K562 (cell line): Measurements from ENCODE around the gene GPC2. TPM values are rescaled to one million over a fixed set of nuclear protein-coding genes. Genes with fewer than 3 reads are reported as not detected.
A peak's percentile ranks its signal among the peaks of the same experiment; 100 is the strongest.

Source experiments
- BACH1 ChIP-seq: fragments of 200-800 bp; sonication (Bioruptor generic); IDR thresholded peaks from 2 replicates; pipeline ENCODE4 v1.6.1; 2016; ENCODE audit warnings: missing genetic modification characterization, missing compliant biosample characterization
- DIDO1 ChIP-seq: fragments of 450-650 bp; IDR thresholded peaks from 2 replicates; pipeline ENCODE4 v1.6.1; 2016; ENCODE audit warnings: low read depth, missing biosample characterization, missing genetic modification characterization
- EGR1 ChIP-seq: fragments of 450-650 bp; conservative IDR thresholded peaks from 2 replicates; pipeline ENCODE4 v1.6.1; 2017; ENCODE audit warnings: mild to moderate bottlenecking
- EWSR1 ChIP-seq: fragments of 450-650 bp; IDR thresholded peaks from 2 replicates; pipeline ENCODE4 v1.6.1; 2018; ENCODE audit warnings: borderline replicate concordance, mild to moderate bottlenecking, low read depth, moderate library complexity; ENCODE audit not compliant: partially characterized antibody
- GTF2F1 ChIP-seq: IDR thresholded peaks from 2 replicates; pipeline ENCODE4 v1.6.1; 2011; ENCODE audit warnings: low read depth, low read length, improper control_type of control experiment
- HDAC6 ChIP-seq: IDR thresholded peaks from 2 replicates; pipeline ENCODE4 v1.6.1; 2012; ENCODE audit warnings: low read depth, mild to moderate bottlenecking, control low read depth, inconsistent platforms, low read length, moderate library complexity
- HSF4 ChIP-seq: fragments of 250-450 bp; sonication (Bioruptor Pico); IDR thresholded peaks from 2 replicates; pipeline ENCODE4 v2.1.2; 2022; ENCODE audit warnings: mild to moderate bottlenecking, moderate library complexity, borderline replicate concordance
- MBD1 ChIP-seq: fragments of 250-450 bp; sonication (Bioruptor Pico); IDR thresholded peaks from 2 replicates; pipeline ENCODE4 v1.8.0; 2022; ENCODE audit warnings: inconsistent platforms
- MTF1 ChIP-seq: fragments of 250-450 bp; sonication (Bioruptor Pico); IDR thresholded peaks from 2 replicates; pipeline ENCODE4 v1.9.0; 2021; ENCODE audit warnings: moderate library complexity, mild to moderate bottlenecking, inconsistent platforms, borderline replicate concordance
- NCOR1 ChIP-seq: fragments of 450-650 bp; IDR thresholded peaks from 2 replicates; pipeline ENCODE4 v1.6.1; 2016; ENCODE audit warnings: mild to moderate bottlenecking, moderate library complexity
- PHTF2 ChIP-seq: fragments of 250-450 bp; sonication (Bioruptor Pico); IDR thresholded peaks from 2 replicates; pipeline ENCODE4 v1.5.0; 2021; ENCODE audit warnings: mild to moderate bottlenecking
- POLR2G ChIP-seq: fragments of 200-400 bp; formaldehyde crosslinking; IDR thresholded peaks from 2 replicates; pipeline ENCODE4 v1.6.1; 2017; ENCODE audit warnings: low read depth, mild to moderate bottlenecking, antibody characterized with exemption, low read length, moderate library complexity
- PRPF4 ChIP-seq: fragments of 200-400 bp; formaldehyde crosslinking; IDR thresholded peaks from one replicate; pipeline ENCODE4 v1.6.1; 2017; ENCODE audit warnings: low read length, low read depth, mild to moderate bottlenecking; ENCODE audit not compliant: insufficient read depth, poor library complexity, severe bottlenecking
- PTTG1 ChIP-seq: fragments of 450-650 bp; IDR thresholded peaks from 2 replicates; pipeline ENCODE4 v1.6.1; 2016; ENCODE audit warnings: low read depth, mild to moderate bottlenecking, missing genetic modification characterization, missing compliant biosample characterization
- XRCC3 ChIP-seq: fragments of 450-650 bp; IDR thresholded peaks from 2 replicates; pipeline ENCODE4 v1.6.1; 2017; ENCODE audit warnings: mild to moderate bottlenecking, moderate library complexity
- ZBTB17 ChIP-seq: fragments of 450-650 bp; formaldehyde crosslinking; IDR thresholded peaks from 2 replicates; pipeline ENCODE4 v1.4.0; 2020; ENCODE audit warnings: mild to moderate bottlenecking
- ZBTB33 ChIP-seq: sonication (generic); formaldehyde crosslinking; IDR thresholded peaks from 2 replicates; pipeline ENCODE4 v1.8.1; 2023; ENCODE audit warnings: mild to moderate bottlenecking, missing genetic modification reagents
- ZFP36 ChIP-seq: fragments of 150-350 bp; IDR thresholded peaks from 2 replicates; pipeline ENCODE4 v1.6.1; 2018; ENCODE audit warnings: low read length, low read depth; ENCODE audit not compliant: partially characterized antibody
- ZNF175 ChIP-seq: fragments of 200-800 bp; sonication (Bioruptor generic); IDR thresholded peaks from 2 replicates; pipeline ENCODE4 v1.6.1; 2016; ENCODE audit warnings: low read depth, mild to moderate bottlenecking, missing genetic modification characterization, missing compliant biosample characterization
- ZNF212 ChIP-seq: fragments of 450-650 bp; formaldehyde crosslinking; IDR thresholded peaks from 2 replicates; pipeline ENCODE4 v1.4.0; 2020; ENCODE audit warnings: mild to moderate bottlenecking
- ZNF280B ChIP-seq: fragments of 250-450 bp; sonication (Bioruptor Pico); IDR thresholded peaks from 2 replicates; pipeline ENCODE4 v1.5.1; 2021; ENCODE audit warnings: mild to moderate bottlenecking
- ZNF584 ChIP-seq: fragments of 200-800 bp; sonication (Bioruptor generic); IDR thresholded peaks from 2 replicates; pipeline ENCODE4 v1.6.1; 2016; ENCODE audit warnings: low read depth, mild to moderate bottlenecking, missing genetic modification characterization, missing compliant biosample characterization
- ZNF699 ChIP-seq: fragments of 250-450 bp; sonication (Bioruptor Pico); IDR thresholded peaks from 2 replicates; pipeline ENCODE4 v1.8.0; 2021; ENCODE audit warnings: mild to moderate bottlenecking, moderate library complexity; ENCODE audit not compliant: insufficient replicate concordance
- polyA plus RNA-seq, 8 experiments: library from polyadenylated mRNA; depleted of rRNA in 4 of 8; stranded (reverse) in 5 of 8; unstranded in 3 of 8; fragments of >200 nt; fragmentation: Nextera tagmentation in 2 of 8; fragmentation: Illumina TruSeq in 1 of 8; extraction: Ambion mirVana in 2 of 8; extraction: Trizol in 1 of 8; gene quantifications; 2 replicates each; pipeline versions ENCODE4 v1.2.1 to v1.2.3, GENCODE V29; 2011 to 2014; ENCODE audit warnings: inconsistent platforms in 1 of 8, missing spikeins in 1 of 8
- total RNA-seq, 7 experiments: library from RNA; depleted of rRNA in 6 of 7; stranded (reverse); fragments of >200 nt in 6 of 7; fragmentation: Illumina TruSeq in 2 of 7; extraction: Trizol in 2 of 7; gene quantifications; 2 replicates each; pipeline versions ENCODE4 v1.2.1 to v1.2.3, GENCODE V29; 2011 to 2021; ENCODE audit warnings: low replicate concordance in 1 of 7

GPC2 gene
- total and polyA plus RNA-seq, 9 of the 15 experiments (the other 6 are each of a cell fraction or from before 2014, with no cell fraction given): 0.06 to 7.7 (median 1.4) TPM; not detected in 1

- TF ChIP-seq MTF1 (CRISPR knock-in tag) (no peak), ZNF280B (no peak), DIDO1 (tag) (0 out of 2 replicates have a peak, but pooled peaks have one; percentile 50), PRPF4 (no peak), EWSR1 (no peak), ZBTB33 (CRISPR knock-in tag) (no peak), ZNF584 (CRISPR knock-in tag) (no peak), XRCC3 (no peak), ZFP36 (no peak), POLR2G (no peak), HDAC6 (no peak), PTTG1 (tag) (no peak), GTF2F1 (no peak), PHTF2 (CRISPR knock-in tag) (no peak), ZNF212 (CRISPR knock-in tag) (peak; percentile 94), ZNF175 (CRISPR knock-in tag) (0 out of 2 replicates have a peak, but pooled peaks have one; percentile 49), ZNF699 (CRISPR knock-in tag) (no peak), ZBTB17 (CRISPR knock-in tag) (no peak), MBD1 (CRISPR knock-in tag) (no peak), NCOR1 (peak; percentile 88), EGR1 (no peak), BACH1 (tag) (no peak), HSF4 (no peak)
Measured at GRCh38 chr7:100167912-100168323, 9.3 kb downstream of the GPC2 start (continued).
